Germinal center (tissue), 1 donor: ENCODE measurements around the gene SPOCK1.
A peak's percentile ranks its signal among the peaks of the same experiment; 100 is the strongest.

Experiments used
- DNase-seq: peaks from one replicate; pipeline ENCODE4 v3.0.0; 2012; ENCODE audit warnings: mixed read lengths, low spot score

Gene SPOCK1

GRCh38 chr5:137071526-137071925 lies 427.6 kb downstream of the SPOCK1 start:
- DNase-seq = no peak

DNA sequence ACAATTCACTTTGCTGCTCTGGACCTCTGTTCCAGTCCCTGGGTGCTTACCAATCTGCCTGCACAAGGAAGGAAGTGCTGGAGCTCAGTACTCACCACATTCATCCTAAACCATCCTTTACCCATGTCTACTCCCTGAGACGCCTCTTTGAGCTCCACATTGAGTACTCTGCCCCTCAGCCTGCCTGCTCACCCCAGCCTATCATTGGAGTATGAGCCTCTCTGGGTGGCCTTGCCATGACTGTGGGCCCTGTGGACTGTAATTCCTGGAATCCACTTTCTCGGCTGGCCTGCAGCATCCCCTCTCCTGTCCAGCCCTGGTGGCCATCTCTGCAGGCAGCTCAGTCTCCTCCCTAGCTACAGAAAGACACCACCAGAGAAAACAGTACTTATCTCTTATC lies 428.6 kb downstream of the SPOCK1 start:
- DNase-seq = no peak

- DNase-seq = no peak
Observed at GRCh38 chr5:137069358-137069757, 429.8 kb downstream of the SPOCK1 start.

DNA sequence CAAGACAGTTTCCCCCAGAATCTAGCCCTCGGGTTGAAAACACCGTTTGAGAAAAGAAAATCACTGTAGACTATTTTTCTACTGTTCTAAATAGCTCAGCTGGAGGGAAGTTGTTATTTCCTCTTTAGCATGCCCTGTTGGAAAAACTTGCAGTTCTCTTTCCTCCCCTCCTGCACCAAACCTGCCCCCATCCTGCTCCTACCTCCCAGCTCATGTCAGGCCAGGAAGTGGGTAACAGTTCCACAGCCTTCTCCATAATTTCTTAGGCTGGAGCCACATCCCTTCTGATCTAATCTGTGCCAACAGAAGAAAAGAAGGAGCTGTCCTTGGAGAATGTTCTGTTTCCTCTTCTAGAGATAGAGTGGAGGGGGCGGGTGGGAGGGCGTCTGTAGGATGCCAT lies 437.7 kb downstream of the SPOCK1 start:
- no peak for DNase-seq

- DNase-seq = no peak
Observed at GRCh38 chr5:137058089-137058488, 441.0 kb downstream of the SPOCK1 start.

DNA sequence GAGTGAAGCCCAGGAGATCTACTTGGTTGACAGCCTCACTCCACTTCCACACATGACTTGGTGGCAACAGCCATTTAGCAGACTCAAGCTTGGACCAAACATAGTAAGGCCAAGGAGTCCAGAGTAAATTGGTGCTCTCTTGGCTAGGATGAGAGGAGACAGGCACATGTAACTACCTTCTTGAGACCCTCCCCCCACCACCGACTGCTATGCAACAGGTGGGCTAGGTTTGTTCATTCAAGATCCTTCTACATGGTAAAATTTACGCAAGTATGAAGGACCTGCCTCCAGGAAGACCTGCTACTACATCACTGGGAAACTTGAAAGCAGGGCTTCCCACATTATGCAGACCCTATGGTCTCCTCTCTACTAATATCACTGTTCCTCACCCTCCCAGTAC lies 442.4 kb downstream of the SPOCK1 start:
- no peak for DNase-seq

DNA sequence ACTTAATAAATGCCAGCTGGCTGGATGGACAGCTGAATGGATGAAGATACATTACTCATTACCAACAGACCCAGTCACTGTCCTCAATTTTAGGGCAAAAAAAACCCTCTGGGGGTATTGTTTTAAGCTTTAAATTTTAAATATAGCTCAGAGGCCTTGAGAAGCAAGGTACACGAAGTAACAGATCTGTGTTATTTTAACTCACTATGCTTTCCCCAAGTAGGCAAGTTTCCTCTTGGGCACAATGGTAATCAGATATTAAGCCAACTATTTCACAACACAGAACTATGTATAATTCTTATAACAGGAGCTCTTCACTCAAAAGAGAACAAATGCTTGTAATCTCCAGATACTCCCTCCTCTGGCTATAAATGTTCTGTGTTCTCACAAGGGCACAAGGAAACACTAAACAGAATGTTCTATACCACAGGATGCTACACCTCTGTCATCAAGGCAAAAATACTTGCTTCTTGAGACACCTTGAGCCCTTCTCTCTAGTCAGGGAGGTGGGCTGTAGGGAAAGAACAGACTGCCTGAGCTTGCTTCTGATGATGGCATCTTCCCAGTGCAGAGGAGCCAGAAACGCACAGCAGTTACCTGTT lies 443.8 kb downstream of the SPOCK1 start:
- DNase-seq = no peak

DNA sequence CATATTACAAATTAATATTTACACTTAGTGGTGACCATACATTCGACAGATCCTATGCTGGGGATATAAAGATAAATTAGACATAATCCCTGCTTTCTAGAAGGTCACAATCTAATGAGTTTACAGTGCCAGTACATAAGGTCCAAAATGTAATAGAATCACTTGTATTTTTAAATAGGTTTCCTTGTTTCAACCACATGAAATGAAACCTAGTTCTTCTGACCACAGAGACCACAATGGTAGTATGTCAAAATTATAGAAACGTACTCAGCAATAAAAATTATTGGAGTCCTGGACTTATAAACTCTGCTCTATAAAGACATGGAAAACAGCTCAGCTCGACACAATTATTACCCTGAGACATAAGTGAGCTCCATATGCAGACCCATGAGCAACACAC lies 444.3 kb downstream of the SPOCK1 start:
- DNase-seq = no peak

DNA sequence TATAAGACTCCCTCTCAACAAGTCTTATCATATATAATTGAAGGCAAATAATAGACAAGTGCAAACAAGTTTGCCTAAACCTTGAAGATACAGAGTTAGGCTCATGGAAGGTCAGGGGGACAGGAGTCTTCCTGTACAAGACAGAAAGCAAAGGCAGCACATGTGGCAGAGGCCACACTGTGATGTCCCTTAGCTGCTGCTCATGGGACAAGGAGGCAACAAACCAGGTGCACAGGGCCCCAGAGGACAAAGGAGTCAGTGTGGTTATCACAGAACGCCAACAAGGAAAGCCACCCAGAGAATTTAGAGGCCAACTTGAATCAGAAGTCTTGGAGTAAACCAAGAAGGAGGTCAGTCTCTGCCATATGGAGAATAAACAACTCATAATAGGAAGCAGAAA lies 444.8 kb downstream of the SPOCK1 start:
- DNase-seq = no peak

DNA sequence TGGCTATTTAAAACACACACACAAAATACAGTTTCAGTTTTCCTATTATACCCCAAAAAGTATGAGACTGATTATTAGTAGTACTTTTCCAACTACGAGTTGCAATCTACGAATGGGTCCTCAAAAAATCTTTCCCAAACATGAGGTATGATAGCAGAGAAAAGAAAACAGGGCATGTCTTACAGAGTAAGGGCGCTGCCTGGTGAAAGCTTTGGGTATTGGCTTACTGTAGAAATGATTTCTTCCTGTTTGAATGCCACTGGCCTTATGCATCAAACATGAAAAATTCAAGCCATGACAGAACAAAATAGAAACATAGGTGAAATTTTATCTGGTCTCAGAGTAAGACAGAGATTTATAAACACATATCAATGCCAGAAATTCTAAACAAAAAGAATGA lies 448.0 kb downstream of the SPOCK1 start:
- no peak for DNase-seq

DNA sequence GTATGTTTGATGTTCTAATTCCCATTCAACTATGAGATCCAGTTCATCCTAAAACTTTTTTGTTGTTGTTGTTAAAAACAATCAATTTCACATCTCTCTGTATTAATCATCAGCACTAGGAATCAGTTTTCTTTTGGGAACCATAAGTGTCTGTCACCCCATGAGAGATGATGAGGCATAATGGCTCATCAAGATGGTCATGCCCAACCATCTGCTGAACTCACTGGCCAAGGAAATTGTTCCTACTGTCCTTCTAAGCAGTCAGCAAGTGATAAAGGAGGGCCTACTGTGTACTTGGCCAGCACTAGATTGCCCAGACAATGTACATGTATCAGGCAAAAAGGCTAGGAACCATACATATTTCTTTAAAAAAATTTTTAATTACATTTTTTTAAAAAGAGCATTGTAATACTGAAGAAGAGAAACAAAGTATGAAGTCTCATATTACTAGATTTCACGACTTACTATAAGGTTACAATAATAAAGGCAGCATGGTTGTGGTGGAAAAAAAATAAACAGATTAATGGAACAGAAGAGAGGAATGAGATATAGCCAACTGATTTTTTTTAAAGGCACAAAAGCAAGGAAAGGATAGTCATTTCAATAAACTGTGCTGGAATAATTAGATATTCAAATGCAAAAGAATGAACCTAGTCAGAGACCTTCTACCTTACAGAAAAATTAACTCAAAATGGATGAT lies 458.3 kb downstream of the SPOCK1 start:
- DNase-seq = no peak

GRCh38 chr5:137040024-137040423 lies 459.1 kb downstream of the SPOCK1 start:
- no peak for DNase-seq

GRCh38 chr5:137037848-137038247 lies 461.3 kb downstream of the SPOCK1 start:
- DNase-seq = no peak

- no peak for DNase-seq
Observed at GRCh38 chr5:137036640-137037039, 462.5 kb downstream of the SPOCK1 start.

DNA sequence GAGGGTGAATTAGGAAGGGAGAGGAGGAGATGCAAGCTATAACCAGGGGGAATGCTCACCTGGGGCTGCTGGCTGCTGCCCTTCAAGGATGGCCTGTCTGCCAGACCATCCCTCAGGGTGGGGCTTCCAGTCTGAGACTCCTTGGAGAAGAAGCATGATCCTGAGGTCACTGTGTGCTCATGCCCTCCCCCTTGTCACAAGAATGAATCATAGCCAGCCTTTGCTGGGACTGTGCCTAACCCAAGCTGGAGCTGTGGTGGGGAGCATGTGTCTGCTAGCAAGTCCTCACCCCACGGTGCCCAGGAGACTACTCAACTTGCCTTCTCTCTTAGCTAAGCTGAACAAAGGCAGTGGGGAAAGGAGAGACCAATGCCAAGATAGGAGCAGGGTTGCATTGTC lies 463.6 kb downstream of the SPOCK1 start:
- no peak for DNase-seq

GRCh38 chr5:137034764-137035479 lies 464.2 kb downstream of the SPOCK1 start:
- DNase-seq = no peak

- no peak for DNase-seq
Observed at GRCh38 chr5:137034213-137034612, 464.9 kb downstream of the SPOCK1 start.

- no peak for DNase-seq
Observed at GRCh38 chr5:137032929-137033328, 466.2 kb downstream of the SPOCK1 start.

- DNase-seq = no peak
Observed at GRCh38 chr5:137027758-137028157, 471.4 kb downstream of the SPOCK1 start.

DNA sequence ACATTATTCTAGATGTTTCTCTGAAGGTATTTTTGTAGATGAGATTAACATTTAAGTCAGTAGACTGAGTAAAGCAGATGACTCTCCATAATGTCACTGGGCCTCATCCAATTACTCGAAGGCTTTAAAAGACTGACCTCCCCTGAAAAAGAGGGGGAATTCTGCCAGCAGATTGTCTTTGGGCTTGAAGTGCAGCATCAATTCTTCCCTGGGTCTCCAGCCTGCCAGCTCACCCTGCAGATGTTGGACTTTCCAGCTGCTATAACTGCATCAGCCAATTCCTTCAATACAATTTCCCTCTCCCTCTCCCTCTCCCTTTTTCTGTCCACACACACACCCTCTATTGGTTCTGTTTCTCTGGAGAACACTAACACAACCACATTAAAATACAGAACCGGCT lies 472.8 kb downstream of the SPOCK1 start:
- no peak for DNase-seq

DNA sequence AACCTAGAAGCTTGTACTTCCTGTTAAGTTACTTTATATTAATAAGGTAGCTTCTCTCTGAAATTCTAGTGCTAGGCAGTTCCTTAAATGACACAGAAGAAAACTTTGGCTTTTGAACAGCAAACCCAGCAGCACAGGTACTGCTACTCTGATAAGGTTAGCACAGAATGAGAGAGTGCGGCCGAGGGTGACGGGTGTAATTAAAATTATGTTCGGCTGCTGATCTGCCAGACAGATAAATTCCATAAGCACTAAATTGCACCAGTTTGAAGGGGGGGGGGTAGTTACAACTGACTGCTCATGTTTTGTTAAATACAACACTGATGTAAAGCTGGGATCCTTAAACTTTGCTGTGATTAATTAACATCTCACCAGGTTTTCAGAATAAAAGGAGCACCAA lies 475.1 kb downstream of the SPOCK1 start:
- peak; percentile 25 for DNase-seq

GRCh38 chr5:137023371-137023770 lies 475.8 kb downstream of the SPOCK1 start:
- DNase-seq = no peak

DNA sequence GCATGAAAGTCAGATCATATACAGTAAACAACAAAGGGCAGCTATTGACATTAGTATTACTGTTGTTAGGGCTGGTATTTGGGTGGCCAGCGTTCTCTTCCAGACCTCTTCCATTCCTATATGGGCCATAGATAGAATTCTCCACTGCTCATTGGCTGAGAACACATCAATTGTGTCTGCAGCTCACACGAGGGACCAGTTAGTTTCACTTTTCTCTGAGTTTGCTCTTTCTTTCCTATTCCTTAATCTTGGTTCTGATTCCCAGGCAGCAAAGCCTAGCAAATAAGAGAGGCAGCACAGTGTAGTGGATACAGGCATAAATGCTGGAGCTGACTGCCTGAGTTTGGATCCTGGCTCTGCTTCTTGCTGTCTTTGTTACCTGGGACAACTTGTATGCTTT lies 476.4 kb downstream of the SPOCK1 start:
- DNase-seq = no peak

DNA sequence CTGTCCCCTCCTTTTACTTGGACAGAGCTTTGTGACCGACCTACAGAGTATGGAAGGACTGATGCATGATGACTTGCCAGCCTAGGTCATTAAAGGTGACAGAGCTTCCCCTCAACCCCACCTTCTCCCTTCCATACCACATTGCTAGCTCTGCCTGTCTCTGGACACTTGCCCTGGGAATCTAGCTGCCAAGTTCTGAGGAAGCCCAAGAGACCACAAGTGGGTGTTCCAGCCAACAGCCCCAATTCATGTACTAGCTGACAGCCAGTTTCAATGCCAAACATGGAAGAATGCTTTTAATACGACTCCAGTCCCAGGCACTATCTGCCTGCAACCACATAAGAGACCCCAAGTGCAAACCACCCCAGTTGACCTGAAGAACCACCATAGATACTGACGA lies 477.1 kb downstream of the SPOCK1 start:
- DNase-seq = no peak
